ENCODE data around the gene TRIP12. TPM values are rescaled to one million over a fixed set of nuclear protein-coding genes. Genes with fewer than 3 reads are reported as not detected.

Gene TRIP12
- total RNA-seq, 1 experiment from 2014 or later: 175 TPM

DNA sequence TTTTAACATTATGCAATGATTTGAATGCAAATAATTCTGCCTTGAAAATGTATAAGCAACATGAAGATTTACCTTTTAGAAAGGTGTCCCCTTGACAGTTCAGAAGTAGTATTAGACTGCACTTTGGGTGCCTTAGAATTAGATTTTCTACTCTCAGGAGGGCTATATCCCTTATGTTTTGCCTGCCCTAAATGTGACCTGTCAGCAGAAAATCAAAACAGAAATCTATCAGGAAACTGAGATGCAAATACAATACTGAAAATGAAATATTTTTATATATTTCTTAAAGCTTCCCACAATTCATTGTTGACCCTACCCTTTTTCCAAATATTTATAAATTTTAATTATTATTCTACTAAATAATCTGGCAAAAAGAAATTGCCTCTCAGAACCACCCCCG lies 61.5 kb downstream of the TRIP12 start:
- Histone ChIP-seq H3K4me2 (ENCODE audit: low read length) (no peak overlapping the region), H3K4me1 (ENCODE audit: control insufficient read depth in 1 of 2, insufficient read depth in 2 of 2, low read length in 2 of 2) (no peaks in the 10 kb centered on the region), H3K27ac (ENCODE audit: low read depth, low read length) (no peak overlapping the region), H4K20me1 (ENCODE audit: insufficient read depth) (peaks cover 12% of the 10 kb centered on the region; the same call in 1 of the 2 replicates), H3K9me3 (ENCODE audit: control insufficient read depth in 1 of 2, insufficient read depth in 1 of 2, low read depth in 1 of 2, low read length in 2 of 2) (no peaks in the 10 kb centered on the region), H2AFZ (ENCODE audit: low read depth, low read length, poor library complexity, severe bottlenecking) (no peak overlapping the region), H3K36me3 (ENCODE audit: control insufficient read depth in 1 of 2, insufficient read depth in 2 of 2, low read length in 2 of 2) (peaks cover 5 to 10% of the 10 kb centered on the region in 2 experiments; a peak in 1 of 4 replicates), H3K27me3 (ENCODE audit: insufficient read depth, low read length) (no peaks in the 10 kb centered on the region), H3K9me2 (ENCODE audit: insufficient read depth) (no peaks in the 10 kb centered on the region), H3K9ac (ENCODE audit: low read length) (no peak overlapping the region), H3K79me2 (ENCODE audit: insufficient read depth, low read length) (peaks cover 58% of the 10 kb centered on the region), H3K4me3 (replicated peaks in 1 of 2; ENCODE audit: low read depth in 1 of 2, low read length in 2 of 2) (no peak overlapping the region)
- BruUV-seq (replicated peaks): no TSS peak
- ChIA-PET CTCF (no interaction called here), RAD21 (ENCODE audit: low non-redundant PET in 1 of 2, low total read pairs in 2 of 2, uncharacterized antibody in 2 of 2, unreplicated experiment in 2 of 2) (no interaction called here), POLR2A (no interaction called here)
- ATAC-seq: no peak
- intact Hi-C loops (cut with micrococcal nuclease): no loop called here
- DNase-seq (ENCODE audit: low read depth, low spot score): no peak
- no peak for TF ChIP-seq ELF1 (IDR thresholded peaks at IDR 0.05; ENCODE audit: borderline replicate concordance, low read depth)
- TF ChIP-seq SIN3A (IDR thresholded peaks at IDR 0.05; ENCODE audit: low read depth): no peak
- TF ChIP-seq FOSL1 (IDR thresholded peaks at IDR 0.05; ENCODE audit: low read depth): no peak
- no peak for TF ChIP-seq ZFX (IDR thresholded peaks at IDR 0.05)
- no peak for TF ChIP-seq EGR1 (IDR thresholded peaks at IDR 0.05; ENCODE audit: low read depth)
- TF ChIP-seq POLR2A (IDR thresholded peaks at IDR 0.05; ENCODE audit: borderline replicate concordance, extremely low read depth, insufficient read depth, insufficient read length): no peak
- no peak for TF ChIP-seq SRF (IDR thresholded peaks at IDR 0.05; ENCODE audit: low read depth)
- TF ChIP-seq CBX3 (IDR thresholded peaks at IDR 0.05; ENCODE audit: low read depth): no peak
- TF ChIP-seq, protein P1, sequence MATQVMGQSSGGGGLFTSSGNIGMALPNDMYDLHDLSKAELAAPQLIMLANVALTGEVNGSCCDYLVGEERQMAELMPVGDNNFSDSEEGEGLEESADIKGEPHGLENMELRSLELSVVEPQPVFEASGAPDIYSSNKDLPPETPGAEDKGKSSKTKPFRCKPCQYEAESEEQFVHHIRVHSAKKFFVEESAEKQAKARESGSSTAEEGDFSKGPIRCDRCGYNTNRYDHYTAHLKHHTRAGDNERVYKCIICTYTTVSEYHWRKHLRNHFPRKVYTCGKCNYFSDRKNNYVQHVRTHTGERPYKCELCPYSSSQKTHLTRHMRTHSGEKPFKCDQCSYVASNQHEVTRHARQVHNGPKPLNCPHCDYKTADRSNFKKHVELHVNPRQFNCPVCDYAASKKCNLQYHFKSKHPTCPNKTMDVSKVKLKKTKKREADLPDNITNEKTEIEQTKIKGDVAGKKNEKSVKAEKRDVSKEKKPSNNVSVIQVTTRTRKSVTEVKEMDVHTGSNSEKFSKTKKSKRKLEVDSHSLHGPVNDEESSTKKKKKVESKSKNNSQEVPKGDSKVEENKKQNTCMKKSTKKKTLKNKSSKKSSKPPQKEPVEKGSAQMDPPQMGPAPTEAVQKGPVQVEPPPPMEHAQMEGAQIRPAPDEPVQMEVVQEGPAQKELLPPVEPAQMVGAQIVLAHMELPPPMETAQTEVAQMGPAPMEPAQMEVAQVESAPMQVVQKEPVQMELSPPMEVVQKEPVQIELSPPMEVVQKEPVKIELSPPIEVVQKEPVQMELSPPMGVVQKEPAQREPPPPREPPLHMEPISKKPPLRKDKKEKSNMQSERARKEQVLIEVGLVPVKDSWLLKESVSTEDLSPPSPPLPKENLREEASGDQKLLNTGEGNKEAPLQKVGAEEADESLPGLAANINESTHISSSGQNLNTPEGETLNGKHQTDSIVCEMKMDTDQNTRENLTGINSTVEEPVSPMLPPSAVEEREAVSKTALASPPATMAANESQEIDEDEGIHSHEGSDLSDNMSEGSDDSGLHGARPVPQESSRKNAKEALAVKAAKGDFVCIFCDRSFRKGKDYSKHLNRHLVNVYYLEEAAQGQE (IDR thresholded peaks at IDR 0.05; ENCODE audit: low read depth): no peak
